Stimulated activated CD4-positive, alpha-beta T cell treated with anti-CD3 and anti-CD28 coated beads, Interleukin-2, amount 100 ng/mL, for 4 hours (primary cell): Measurements from ENCODE around the gene PGRMC2.
"Not testable (repeated sequence)": the region's sequence is repeated elsewhere in the genome, so short reads cannot be mapped to it uniquely, and the experiment has no call there.

Experiments
- DNase-seq: peaks from one replicate; pipeline ENCODE4 v3.0.0-alpha.2; 2020; ENCODE audit warnings: low read depth

The PGRMC2 gene

DNA sequence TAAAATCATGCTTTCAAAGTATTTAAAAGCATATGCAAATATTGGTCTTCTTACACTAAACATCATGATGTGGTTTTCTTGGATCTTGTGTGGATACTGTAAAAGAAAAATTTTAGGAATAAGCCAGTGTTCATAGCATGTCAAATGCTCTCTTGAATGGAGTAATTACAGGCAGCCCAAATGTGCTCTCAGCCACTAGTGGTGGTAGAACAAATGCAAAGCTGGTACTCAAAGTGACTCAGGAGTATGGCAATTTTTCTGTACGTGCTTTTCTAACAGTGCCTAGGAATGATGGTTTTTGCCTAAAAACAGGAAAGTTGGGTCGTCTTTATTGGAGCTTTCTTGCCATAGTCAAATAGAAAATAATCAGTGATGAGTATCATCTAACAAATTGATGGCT, 19.9 kb downstream of the PGRMC2 start:
- DNase-seq, result no peak

DNA sequence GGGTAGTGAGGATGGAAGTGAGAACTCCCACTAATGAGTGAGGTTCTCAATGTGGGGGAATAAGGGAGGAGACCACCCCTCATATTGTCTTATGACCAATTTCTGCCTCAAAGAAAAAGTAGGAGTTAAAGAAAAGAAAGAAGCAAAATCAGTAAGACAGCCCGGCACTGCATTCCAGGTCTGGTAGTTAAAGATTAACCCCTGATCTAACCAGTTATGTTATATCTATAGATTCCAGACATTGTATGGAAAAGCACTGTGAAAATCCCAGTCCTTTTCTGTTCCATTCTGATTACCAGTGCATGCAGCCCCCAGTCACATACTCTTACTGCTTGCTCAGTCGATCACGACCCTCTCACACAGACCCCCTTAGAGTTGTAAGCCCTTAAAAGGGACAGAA, 20.4 kb downstream of the PGRMC2 start:
- not testable (repeated sequence) for DNase-seq

DNA sequence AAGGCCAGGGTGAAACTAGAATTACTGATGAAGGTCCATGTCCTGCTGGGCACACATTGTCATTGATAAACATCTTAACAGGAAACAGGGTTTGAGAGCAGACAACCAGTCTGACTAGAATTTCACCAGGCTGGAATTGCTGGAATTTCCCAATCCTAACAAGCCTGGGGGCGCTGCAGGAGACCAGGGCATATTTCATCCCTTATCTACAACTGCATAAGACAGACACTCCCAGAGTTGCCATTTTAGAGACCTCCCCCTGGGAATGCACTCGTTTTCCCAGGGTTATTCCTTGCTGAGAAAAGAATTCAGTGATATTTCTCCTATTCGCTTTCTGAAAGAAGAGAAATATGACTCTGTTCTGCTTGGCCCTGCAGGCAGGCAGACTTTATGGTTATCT, 22.1 kb downstream of the PGRMC2 start:
- not testable (repeated sequence) for DNase-seq

DNA sequence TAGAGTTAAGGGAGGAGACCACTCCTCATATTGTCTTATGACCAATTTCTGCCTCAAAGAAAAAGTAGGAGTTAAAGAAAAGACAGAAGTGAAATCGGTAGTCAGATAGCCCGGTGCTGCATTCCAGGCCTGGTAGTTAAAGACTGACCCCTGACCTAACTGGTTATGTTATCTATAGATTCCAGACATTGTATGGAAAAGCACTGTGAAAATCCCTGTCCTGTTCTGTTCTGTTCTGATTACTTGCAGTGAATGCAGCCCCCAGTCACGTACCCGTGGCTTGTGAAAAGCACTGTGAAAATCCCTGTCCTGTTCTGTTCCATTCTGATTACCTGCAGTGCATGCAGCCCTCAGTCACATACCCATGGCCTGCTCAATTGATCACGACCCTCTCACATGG, 27.7 kb downstream of the PGRMC2 start:
- DNase-seq, result not testable (repeated sequence)

DNA sequence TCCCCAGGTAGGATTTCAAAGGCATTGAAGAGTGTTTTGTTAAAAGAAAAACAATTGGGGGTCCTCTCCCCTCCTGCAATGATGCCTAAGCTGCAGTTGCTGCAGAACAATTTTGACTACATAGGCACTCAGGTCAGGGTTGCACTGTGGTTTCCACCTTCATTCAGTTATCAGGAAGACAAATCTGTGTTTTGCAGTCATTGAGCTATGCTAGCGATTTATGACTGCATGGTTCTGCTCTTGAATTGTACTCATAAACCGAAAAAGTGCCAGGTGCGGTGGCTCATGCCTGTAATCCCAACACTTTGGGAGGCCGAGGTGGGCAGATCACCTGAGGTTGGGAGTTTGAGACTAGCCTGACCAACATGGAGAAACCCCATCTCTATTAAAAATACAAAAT, 29.4 kb downstream of the PGRMC2 start:
- DNase-seq, result not testable (repeated sequence)

DNA sequence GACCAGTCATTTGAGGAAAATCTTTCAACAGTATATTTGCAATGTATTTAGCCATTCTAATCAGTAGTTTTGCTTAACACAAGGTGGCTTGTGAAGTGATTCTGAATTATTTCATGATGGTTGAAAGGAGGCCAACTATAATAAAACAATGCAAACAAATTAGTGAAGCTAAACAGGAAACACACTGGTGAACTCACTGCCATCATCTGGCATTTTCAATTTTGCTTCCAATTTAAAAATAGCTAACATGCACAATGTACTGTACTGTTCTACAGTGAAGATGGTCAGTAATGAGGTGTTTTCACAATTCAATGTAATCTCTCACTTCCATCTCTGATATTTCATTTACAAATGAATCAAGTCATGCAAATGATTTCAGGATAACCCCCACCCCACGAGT, 31.1 kb downstream of the PGRMC2 start:
- no peak for DNase-seq

DNA sequence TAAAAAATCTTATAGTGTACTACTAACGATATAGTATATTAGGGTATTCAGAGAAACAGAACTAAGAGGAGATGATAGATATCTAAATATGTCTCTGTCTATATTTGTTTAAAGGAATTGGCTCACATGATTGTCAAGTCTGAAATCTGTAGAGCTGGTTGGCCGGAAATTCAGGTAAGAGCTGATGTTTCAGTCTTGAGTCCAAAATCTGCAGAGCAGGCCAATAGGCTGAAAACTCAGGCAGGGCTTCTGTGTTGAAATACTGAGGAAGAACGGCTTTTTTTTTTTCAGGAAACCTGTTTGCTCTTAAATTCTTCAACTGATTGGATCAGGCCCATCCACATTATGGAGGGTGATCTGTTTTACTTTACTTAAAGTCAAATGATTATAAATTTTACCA, 31.7 kb downstream of the PGRMC2 start:
- no peak for DNase-seq

DNA sequence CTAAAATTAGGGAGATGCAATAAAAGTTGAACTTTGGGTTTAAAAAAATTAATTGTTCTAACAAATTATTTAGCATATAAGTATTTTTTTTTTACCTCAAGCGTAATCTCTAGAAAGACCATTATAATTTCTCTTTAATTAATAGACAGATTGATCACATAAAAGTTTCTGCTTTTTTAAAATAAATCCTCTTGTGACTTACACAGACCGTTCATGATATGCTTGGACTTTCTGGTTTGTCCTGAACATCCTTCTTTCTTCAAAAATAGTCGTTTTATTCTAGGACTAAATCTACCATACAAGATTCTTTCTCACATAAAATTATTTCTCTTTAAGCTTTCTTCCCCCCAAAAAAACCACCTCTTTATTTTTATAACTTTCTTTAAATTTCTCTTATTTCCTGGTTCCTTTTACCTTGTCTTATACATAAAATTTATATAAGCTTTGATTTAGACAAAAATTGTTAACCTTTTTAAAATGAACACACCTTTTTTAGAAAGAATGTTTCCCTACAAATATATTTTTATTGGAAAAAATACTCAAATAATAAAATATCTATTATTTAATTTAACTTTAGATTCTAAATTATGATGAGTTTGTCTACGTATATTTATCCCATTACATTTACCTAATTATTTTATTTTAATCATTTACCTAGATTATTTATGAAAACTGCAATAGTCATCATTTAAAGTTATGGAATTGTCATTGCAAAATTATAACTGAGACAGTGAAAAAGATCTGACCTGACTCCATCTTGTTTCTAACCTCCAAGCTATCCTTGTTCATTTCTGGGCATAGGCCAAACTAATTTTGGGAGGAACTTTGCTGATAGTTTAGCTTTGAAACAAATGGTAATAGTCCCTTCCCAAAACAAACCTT, 37.6 kb downstream of the PGRMC2 start:
- no peak for DNase-seq

DNA sequence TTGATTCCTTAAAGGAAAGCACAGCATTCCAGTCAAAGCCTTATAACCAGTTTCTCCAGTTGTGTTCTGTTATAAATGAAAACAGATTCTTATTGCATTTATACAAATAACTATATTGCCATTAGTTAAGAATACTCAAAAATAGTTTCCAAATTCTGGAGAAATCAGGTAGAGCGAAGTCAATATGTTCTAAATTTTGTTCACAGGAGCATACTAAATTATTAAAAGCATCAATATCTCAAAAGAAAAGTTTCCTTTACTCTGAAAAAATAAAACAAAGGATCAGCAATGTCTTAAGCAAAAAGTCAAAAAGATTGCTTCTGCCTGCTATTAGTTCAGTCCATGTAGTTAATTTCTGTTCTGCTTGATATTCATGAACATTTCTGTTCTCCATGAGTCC, 39.7 kb downstream of the PGRMC2 start:
- DNase-seq, result no peak

DNA sequence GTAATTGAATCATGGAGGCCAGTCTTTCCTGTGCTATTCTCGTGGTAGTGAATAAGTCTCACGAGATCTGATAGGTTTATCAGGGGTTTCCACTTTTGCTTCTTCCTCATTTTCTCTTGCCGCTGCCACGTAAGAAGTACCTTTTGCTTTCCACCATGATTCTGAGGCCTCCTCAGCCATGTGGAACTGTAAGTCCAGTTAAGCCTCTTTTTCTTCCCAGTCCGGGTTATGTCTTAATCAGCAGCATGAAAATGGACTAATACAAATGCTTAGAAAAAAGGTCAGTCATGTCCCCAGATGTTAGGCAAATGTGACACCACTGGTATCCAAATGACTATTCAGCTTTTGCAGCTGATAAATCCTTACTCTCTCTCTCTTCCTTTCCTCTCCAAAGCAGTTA, 42.2 kb downstream of the PGRMC2 start:
- DNase-seq, result not testable (repeated sequence)

DNA sequence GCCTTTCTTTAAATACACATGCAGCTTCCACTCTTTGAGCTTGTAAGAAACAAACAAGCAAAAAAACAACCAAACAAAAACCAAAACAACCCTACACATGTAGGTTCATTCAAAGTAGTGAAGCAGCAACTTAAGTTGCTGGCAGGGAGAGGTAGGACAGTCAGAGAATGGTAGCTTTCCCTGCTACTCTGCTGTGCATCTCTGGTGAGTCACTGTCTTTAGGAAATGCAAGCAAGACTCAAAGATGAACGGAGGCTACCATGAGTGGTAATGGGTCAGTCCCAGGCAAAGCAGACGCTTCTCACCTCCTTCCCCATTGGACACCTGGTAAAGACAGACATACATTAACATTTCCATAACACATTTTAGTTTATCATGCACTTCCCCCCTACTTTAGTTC, 43.2 kb downstream of the PGRMC2 start:
- DNase-seq, result no peak

DNA sequence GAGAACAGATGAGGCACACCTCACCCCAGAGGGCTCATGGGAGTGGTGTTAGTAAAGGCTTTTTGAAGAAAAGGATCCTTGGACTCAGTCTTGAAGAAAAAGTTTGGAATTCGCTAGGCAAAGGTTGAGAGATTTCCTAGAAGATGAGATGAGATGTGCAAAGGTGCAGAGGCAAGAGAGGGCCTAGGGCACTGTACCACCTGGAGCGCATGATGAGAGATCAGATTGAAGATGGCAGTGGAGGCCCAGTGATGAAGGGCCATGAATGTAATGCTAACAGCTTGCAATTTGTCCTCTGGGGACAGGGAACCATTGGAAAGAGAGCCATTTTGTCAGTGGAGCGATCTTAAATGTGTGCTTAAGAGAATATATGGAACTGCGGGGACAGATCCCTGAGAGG, 45.0 kb downstream of the PGRMC2 start:
- DNase-seq, result no peak

DNA sequence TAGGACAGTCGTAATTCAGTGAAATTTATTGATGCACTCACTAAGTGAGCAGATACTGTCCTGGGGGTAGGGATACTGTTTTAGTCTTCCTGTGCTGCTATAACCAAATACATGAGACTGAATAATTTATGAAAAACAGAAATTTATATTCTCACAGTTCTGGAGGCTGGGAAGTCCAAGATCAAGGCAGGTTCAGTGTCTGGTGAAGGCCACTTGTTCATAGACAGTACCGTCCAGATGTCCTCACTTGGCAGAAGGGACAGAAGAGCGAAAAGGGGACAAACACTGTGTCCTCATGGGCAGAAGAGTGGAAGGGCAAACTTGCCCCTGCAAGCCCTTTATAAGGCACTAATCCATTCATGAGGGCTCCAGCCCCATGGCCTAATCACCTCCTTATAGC, 45.6 kb downstream of the PGRMC2 start:
- no peak for DNase-seq

DNA sequence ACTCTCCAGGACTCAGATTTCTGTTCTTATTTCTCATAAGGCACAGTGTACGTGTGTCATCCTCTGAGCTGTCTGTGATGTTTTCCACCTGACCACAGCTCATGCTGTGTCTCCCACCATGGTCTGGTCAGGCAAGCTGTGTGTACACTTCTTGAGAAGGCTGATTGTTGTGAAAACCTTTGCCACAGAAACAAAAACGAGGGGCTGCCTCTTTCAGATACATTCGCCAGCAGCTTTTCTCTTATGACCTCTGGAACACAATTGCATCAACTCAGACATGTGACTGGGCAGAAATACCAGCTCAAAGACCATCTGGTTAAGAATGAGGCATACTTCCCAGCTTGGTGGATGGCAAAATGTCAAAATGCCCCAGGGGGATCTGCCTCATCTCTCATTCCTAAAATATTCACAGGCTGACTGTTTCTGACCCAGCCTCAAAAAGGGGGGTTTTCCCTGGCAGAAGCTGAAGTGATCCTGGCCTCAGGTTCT, 46.1 kb downstream of the PGRMC2 start:
- no peak for DNase-seq

DNA sequence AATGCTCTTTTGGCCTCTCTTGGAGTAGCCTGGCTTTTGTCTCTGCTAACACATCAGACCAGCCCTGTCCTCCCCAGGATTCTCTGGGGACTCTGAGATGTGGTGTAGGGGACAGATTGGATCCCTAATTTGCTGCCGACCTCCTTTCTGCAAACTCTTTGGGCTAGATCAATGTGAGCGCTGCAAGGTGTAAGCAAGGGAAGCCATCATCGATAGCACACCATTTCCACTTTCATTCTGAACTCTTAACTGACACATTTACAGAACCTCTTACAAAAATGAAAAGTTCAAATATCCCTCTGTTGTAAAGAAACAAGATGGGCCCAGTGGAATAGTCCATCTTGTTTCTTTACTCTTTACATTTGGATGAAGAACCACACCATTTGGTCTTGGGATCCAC, 46.6 kb downstream of the PGRMC2 start:
- no peak for DNase-seq

DNA sequence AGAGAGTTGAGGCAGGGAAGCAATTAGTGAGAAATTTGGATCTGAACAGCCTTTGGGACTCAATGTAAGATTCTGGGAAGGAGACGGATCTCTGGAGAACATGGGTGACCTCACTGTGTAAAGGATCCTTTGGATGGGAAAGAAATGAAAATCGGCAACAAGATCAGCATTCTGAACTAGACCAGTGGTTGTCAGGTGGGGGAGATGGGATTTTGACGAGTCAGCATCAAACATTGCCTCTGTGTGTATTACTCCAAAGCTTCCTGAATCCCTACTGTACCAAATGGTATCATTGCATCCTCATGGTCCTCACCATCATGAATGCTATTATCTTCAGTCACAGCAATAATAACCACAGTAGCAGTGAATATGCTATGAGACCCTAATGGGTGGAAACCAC, 52.8 kb downstream of the PGRMC2 start:
- DNase-seq, result no peak

DNA sequence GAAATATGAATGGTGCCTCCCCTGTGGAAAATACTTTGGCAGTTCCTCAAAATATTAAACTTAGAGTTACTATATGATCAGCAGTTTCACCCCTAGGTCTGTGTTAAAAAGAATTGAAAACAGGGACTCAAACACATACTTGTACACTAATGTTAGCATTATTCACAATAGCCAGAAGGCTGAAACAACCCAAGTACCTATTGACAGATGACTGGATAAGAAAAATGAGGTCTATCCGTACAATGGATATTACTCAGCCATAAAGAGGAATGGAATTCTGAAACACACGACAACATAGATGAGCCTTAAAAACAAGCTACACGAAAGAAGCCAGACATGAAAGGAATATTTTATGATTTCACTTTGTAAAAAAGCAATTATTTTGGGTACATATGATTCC, 54.9 kb downstream of the PGRMC2 start:
- DNase-seq, result no peak

DNA sequence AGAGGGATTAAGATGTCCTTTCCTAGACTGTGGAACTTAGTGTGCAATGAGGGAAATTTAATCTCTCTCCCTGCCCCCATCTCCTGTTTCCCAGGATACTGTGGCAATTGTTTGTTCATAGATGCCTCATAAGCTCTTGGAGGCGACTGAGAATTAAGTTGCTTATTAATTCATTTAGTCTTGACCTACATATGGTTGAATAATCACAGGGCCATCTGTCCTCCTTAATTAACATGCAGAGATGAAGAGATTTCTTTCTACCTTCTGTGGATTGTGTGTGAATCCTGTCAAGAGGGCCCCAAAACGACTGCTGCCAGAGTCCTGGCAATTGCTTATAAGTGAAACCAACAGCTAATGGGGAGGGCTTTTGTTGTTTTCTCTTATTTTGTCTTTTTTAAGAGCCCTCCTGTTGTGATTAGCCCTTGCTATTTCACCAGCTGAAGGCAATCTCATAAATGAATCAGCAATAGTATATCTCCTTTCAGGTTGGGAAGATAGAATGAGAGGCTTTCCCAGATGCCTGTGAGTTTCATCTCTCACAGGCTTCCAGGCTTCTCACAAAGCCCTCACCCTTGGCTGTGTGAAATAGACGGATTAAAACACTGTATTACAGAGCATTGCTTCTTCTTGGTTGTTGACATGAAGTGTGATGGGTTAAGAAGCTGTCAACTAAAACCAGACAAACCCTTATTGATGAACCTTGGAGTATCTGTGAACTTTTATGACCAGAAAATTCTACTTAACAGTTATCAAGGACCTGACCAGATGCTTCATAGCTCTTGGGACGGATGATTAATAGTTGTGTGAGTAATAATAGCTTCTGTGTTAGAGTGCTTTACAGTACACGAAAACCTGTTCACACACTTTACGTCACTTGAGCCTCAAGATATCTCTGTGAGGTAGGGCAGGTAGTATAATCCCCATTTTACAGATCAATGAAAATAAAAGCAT, 58.5 kb downstream of the PGRMC2 start:
- no peak for DNase-seq

DNA sequence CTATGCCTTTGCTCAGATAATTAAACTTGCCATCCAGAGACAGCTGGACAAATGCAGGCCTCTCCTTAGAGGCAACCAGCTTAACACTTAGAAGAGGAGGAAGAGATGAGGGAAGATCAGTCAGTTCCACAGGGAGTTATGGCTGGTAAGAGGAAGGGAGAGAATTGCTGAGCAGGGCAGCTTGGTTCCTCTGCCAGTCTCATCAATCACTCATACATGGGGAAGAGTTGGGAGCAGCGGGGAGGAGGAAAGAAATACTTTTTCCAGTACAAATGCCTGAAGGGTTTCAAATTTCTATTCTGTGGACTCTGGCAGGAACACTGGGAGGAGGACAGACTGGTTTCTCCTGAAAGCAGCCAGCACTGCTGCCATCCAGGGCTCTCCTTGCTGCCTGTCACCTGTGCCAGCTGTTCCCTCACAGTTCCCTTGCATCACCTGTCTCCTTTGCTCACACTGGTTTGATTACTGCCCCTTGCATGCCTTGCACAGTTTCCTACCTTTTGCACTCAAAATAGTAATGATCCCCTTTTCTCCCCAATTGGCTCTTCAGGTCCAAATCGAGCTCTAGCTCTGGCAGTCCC, 59.5 kb downstream of the PGRMC2 start:
- DNase-seq, result no peak

DNA sequence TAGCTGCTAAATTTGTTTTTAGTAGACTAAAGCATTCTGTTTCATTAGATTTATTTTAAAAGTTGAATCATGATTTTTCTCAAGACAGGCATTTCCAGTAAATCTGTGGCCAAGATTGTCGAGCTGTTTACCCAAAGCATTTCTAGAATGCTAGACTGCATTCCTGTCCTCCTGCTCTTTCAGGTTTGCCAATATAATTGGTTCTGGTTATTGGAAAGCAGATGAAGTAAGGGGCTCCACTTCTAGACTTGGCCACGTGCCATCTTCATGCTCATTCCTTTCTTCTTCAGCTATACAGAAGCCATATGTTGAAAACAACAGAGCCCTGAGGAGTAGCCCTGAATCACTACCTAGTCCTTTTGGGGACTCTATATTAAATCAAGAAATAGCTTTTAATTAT, 62.5 kb downstream of the PGRMC2 start:
- no peak for DNase-seq

DNA sequence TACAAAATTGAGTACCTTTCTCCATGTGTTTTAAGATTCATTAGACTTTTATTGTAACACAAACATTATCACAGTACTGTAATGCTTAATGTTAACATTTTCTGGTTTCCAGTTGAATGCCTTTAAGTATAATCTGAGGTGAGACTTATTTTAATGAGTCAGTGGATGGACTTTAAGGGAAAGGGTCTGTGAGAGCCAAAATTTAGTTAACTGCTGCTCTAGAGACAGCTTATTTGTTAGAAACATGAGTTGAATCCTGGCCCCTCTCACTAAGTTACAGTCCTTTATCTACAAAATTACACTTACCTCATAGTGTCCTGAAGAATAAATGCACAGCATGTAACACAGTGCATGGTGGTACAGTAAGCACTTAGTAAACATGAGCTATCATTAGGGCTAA, 66.0 kb downstream of the PGRMC2 start:
- DNase-seq, result no peak
